DMS114 treated with DMSO at 0.1 percent for 48 hours (cell line): Measurements from ENCODE around the gene SMYD3.

Experiments used
- DNase-seq: peaks from one replicate; lab custom pipeline; 2025; ENCODE audit not compliant: unreplicated experiment; lab: John Stamatoyannopoulos, UW

Gene SMYD3

DNA sequence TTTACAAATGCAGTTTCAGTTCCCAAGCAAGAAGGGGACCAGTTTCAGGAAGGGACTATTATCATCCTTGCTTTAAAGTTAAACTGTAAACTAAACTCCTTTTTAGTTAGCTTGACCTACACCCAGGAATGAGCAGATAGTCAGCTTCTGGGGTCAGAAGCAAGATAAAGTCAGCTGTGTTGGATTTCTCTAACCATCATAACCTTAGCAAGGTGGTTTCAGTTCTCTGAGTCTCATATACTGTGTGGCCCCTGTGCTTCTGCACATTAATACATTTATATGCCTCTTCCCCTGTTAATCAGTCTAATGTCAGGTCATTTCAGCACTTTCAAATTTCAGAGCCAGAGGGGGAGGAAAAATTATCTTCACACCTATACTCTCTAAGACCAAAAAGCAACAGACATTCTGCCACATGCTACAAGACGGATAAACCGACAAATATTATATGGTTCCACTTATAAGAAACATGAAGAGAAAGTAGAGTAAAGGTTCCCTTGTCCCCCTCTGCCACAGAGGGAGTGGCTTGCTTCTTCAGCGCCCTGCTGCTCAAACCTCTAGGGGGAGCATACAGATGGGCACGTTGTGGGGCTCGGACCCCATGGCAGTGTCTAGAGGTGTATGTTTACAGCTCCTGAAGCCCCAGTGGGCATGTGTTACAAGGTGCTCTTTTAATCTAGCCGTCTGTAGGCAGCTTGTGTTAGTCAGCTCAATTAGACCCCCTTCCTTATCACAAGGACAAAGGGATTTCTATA, 89.1 kb downstream of the SMYD3 start:
- DNase-seq = no peak

DNA sequence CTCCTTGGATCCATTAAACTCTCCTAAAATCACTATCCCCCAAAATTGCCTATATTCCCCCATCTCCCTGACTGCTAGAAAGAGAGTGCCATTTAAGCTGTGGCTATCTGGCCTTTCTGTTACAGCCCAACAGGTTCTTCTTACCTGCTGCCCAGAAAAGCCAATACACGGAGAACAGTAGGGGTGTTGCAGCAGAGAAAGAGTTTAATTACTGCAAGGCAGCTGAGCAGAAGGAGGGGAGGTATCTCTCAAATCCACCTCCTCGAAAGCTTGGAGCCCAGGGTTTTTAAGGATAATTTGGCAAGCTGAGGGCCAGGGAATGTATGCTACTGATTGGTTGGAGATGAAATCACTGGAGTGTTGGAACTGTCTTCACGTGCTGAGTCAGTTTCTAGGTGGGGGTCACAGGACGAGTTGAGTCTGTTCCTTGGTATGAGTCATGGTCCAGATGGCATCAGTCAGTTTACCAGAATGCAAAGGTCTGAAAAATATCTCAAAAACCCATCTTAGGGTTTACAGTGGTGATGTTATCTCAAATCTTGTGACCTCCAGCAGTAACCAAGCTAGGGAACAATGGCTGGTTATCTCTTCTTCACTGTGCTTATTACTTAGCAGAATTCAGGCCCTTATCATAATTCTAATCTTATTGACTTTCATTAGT, 89.8 kb downstream of the SMYD3 start:
- DNase-seq = no peak

DNA sequence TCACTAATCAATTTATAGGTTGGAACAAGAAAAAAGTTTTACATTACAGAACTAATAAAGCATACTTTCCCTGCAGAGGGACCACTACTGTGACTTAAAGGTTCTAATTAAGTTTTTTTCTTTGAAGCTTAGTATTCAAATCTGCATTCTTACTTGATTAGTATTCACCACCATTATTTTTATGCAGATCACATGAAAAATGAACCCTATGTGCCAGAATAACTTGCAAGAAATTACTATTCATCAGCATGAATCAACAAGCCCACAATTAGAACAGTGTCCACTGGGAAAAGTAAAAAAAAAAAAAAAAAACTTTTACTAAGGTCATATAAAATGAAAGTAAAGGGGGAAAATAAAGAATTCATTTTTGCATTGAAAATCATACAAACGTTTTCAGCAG, 90.8 kb downstream of the SMYD3 start:
- DNase-seq = no peak

GRCh38 chr1:246415028-246415427, 92.1 kb downstream of the SMYD3 start:
- no peak for DNase-seq

DNA sequence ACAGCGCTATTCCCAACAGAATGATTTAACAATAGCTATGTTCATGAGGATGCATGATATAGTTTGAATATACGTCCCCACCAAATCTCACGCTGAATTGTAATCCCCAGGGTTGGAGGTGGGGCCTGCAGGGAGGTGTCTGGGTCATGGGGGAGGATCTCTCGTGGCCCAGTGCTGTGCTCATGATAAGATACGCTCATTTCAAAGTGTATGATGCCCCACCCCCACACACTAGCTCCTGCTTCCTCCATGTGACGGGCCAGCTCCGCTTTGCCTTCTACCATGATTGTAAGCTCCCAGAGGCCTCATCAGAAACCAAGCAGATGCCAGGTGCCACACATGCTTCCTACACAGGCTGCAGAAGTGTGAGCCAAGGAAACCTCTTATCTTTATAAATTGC, 93.6 kb downstream of the SMYD3 start:
- no peak for DNase-seq

- no peak for DNase-seq
Observed at GRCh38 chr1:246404078-246404477, 103.0 kb downstream of the SMYD3 start.

DNA sequence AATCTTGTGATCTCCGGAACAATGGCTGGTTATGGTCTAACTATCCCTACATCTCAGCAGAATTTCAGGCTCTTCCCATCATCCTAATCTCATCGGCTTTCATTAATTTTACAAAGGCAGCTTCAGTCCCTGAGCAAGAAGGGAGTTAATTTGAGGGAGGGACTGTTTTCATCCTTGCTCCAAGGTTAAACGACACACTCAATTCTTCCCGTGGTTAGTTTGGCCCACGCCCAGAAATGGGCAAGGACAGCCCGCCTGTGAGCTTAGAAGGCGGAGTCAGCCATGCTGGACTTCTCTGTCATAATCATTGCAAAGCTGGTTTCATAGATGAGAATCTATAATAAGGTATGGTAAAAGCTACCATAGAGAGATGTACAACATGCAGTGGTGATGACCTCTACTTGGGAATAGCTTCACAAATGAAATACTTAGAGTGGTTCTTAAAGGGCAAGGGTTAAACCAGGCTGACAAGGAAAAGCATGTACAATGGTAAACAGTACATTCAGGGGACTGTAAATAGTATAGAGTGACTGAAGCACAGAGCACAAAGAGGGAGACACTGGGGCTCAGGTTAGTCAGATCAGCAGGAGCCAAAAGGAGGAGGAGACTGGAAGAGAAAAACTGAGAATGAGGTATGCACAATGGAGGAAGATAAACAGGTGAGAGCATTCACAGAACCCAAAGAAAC, 108.8 kb downstream of the SMYD3 start:
- no peak for DNase-seq

GRCh38 chr1:246397046-246397445, 110.0 kb downstream of the SMYD3 start:
- no peak for DNase-seq

DNA sequence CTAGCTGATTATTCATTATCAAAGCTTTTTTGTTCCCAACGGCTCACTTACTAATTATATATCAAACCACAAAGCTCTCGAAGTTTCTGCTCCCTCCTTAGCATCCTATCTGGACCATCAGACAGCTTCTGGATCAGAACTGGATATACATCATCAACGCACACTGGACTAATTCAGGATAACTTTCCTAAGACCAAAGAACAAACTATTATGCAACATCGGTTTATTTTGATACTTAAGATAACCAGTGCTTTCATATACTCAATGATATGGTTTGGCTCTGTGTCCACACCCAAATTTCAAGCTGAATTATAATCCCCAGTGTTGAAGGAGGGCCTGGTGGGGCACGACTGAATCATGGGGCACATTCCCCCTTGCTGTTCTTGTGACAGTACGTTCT, 110.8 kb downstream of the SMYD3 start:
- DNase-seq = no peak

GRCh38 chr1:246394121-246394520, 113.0 kb downstream of the SMYD3 start:
- no peak for DNase-seq

- no peak for DNase-seq
Observed at GRCh38 chr1:246390855-246391254, 116.2 kb downstream of the SMYD3 start.

DNA sequence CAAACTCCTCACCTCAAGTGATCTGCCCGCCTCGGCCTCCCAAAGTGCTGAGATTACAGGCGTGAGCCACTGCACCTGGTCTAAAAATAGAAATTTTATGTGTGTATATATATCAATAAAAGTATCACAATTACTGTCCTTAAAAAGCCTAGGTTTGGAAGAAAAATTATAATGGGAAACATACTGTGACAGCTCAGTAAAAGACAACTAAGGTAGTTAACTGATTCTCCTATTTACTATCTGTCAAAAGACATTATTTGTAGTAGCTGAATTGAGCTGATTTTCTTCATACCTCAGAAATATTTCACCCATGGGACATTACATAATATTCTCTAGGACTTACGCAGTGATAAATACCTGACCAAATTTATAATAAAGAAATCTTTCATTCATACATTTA, 122.5 kb downstream of the SMYD3 start:
- no peak for DNase-seq

- no peak for DNase-seq
Observed at GRCh38 chr1:246383791-246384190, 123.3 kb downstream of the SMYD3 start.

GRCh38 chr1:246383239-246383589, 123.9 kb downstream of the SMYD3 start:
- DNase-seq = no peak

- DNase-seq = no peak
Observed at GRCh38 chr1:246382589-246383238, 124.4 kb downstream of the SMYD3 start.

GRCh38 chr1:246381452-246381851, 125.6 kb downstream of the SMYD3 start:
- no peak for DNase-seq

- DNase-seq = no peak
Observed at GRCh38 chr1:246377625-246378153, 129.4 kb downstream of the SMYD3 start.

- DNase-seq = no peak
Observed at GRCh38 chr1:246373828-246374569, 133.1 kb downstream of the SMYD3 start.

DNA sequence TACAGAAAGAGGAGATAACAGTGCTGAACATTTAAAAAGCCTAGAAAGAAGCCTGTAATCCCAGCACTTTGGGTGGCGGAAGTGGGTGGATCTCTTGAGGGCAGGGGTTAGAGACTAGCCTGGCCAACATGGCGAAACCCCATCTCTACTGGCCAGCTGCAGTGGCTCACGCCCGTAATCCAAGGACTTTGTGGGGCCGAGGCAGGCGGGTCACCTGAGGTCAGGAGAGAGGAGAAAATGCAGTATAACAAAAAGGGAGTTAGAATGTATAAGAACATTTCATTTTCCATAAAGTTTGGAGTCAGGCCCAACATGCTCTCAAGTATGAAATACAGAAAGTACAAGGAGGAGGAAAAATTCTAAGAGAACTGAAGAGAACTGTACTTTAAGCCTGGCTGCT, 134.5 kb downstream of the SMYD3 start:
- no peak for DNase-seq

GRCh38 chr1:246367041-246367440, 140.0 kb downstream of the SMYD3 start:
- no peak for DNase-seq

GRCh38 chr1:246365708-246366107, 141.4 kb downstream of the SMYD3 start:
- no peak for DNase-seq
